ENCODE data around the gene BRAF.

The BRAF gene

GRCh38 chr7:140881507-140882228, 43.1 kb downstream of the BRAF start:
- H3K27me3 ChIP-seq (replicated peaks): no peaks in the 10 kb centered on the region
- H3K4me3 ChIP-seq (ENCODE audit: low read depth, low read length): no peak overlapping the region
- no peak overlapping the region for H3K27ac ChIP-seq
- H3K36me3 ChIP-seq (replicated peaks): no peaks in the 10 kb centered on the region
- no peak for DNase-seq
- in situ Hi-C loops (cut with HindIII; ENCODE audit: low pct_ligation_motif_present, low sequenced_read_pairs): no loop called here
- no peak for TF ChIP-seq CTCF (IDR thresholded peaks at IDR 0.05; ENCODE audit: low read depth, low read length, missing control alignments)

GRCh38 chr7:140877249-140877524, 47.5 kb downstream of the BRAF start:
- DNase-seq: no peak
- TF ChIP-seq CTCF (IDR thresholded peaks at IDR 0.05; ENCODE audit: low read depth, low read length, missing control alignments): no peak
- in situ Hi-C loops (cut with HindIII; ENCODE audit: low pct_ligation_motif_present, low sequenced_read_pairs): no loop called here
- Histone ChIP-seq H3K36me3 (replicated peaks) (no peaks in the 10 kb centered on the region), H3K4me3 (ENCODE audit: low read depth, low read length) (no peak overlapping the region), H3K27me3 (replicated peaks) (no peaks in the 10 kb centered on the region), H3K27ac (no peak overlapping the region)

GRCh38 chr7:140876519-140877248, 48.0 kb downstream of the BRAF start:
- Histone ChIP-seq H3K36me3 (replicated peaks) (no peaks in the 10 kb centered on the region), H3K27me3 (replicated peaks) (no peaks in the 10 kb centered on the region), H3K4me3 (ENCODE audit: low read depth, low read length) (no peak overlapping the region), H3K27ac (no peak overlapping the region)
- TF ChIP-seq CTCF (IDR thresholded peaks at IDR 0.05; ENCODE audit: low read depth, low read length, missing control alignments): no peak
- in situ Hi-C loops (cut with HindIII; ENCODE audit: low pct_ligation_motif_present, low sequenced_read_pairs): no loop called here
- DNase-seq: no peak

GRCh38 chr7:140873434-140873833, 51.3 kb downstream of the BRAF start:
- DNase-seq: no peak
- in situ Hi-C loops (cut with HindIII; ENCODE audit: low pct_ligation_motif_present, low sequenced_read_pairs): no loop called here
- no peaks in the 10 kb centered on the region for H3K27me3 ChIP-seq (replicated peaks)
- TF ChIP-seq CTCF (IDR thresholded peaks at IDR 0.05; ENCODE audit: low read depth, low read length, missing control alignments): no peak
- no peak overlapping the region for H3K4me3 ChIP-seq (ENCODE audit: low read depth, low read length)
- H3K27ac ChIP-seq: no peak overlapping the region
- no peaks in the 10 kb centered on the region for H3K36me3 ChIP-seq (replicated peaks)

- Histone ChIP-seq H3K4me3 (ENCODE audit: low read depth, low read length) (no peak overlapping the region), H3K36me3 (replicated peaks) (no peaks in the 10 kb centered on the region), H3K27ac (no peak overlapping the region), H3K27me3 (replicated peaks) (no peaks in the 10 kb centered on the region)
- no peak for DNase-seq
- TF ChIP-seq CTCF (IDR thresholded peaks at IDR 0.05; ENCODE audit: low read depth, low read length, missing control alignments): no peak
- in situ Hi-C loops (cut with HindIII; ENCODE audit: low pct_ligation_motif_present, low sequenced_read_pairs): no loop called here
Observed at GRCh38 chr7:140870003-140870402, 54.7 kb downstream of the BRAF start.
